ENCODE results near the gene INPP5J. TPM values are rescaled to one million over a fixed set of nuclear protein-coding genes. Genes with fewer than 3 reads are reported as not detected.

The INPP5J gene
- total and polyA plus RNA-seq, 7 donors, result 1.1 to 15.3 (median 2.2) TPM

- WGBS, 2 donors, result 97 to 98% methylated on average over 4 of the region's 4 CpGs
- Histone ChIP-seq H3K4me3 (no peak overlapping the region), H3K4me1 (peaks cover 0 to 18% (median 15%) of the 10 kb centered on the region in 4 donors), H3K36me3 (no peaks in the 10 kb centered on the region), H3K27me3 (no peaks in the 10 kb centered on the region), H3K9me3 (no peaks in the 10 kb centered on the region), H3K27ac (no peak overlapping the region)
- intact Hi-C loops (cut with DNase I), result loop anchor here (10.0 kb wide), 1 partner anchor 357 kb away; no protein-coding TSS in a partner anchor
- DNase-seq, result no peak
- no peak for TF ChIP-seq POLR2A (IDR thresholded peaks at IDR 0.05)
- no peak for TF ChIP-seq EP300 (IDR thresholded peaks at IDR 0.05)
- no peak for TF ChIP-seq CTCF (IDR thresholded peaks at IDR 0.05)
- no peak for TF ChIP-seq POLR2AphosphoS5 (IDR thresholded peaks at IDR 0.05)
Observed at GRCh38 chr22:31121403-31121802, 1.4 kb upstream of the INPP5J start.

GRCh38 chr22:31122196-31122531, 602 bp upstream of the INPP5J start:
- Histone ChIP-seq H3K27me3 (no peaks in the 10 kb centered on the region), H3K4me3 (peak overlapping the region in 2 of 4 donors; percentile 41 to 45), H3K9me3 (no peaks in the 10 kb centered on the region), H3K4me1 (peaks cover 0 to 18% (median 16%) of the 10 kb centered on the region in 4 donors), H3K36me3 (no peaks in the 10 kb centered on the region), H3K27ac (peak overlapping the region in 3 of 4 donors; percentile 62 to 72 (median 64))
- TF ChIP-seq POLR2A (IDR thresholded peaks at IDR 0.05), result no peak
- no peak for TF ChIP-seq POLR2AphosphoS5 (IDR thresholded peaks at IDR 0.05)
- TF ChIP-seq CTCF (IDR thresholded peaks at IDR 0.05), result no peak
- DNase-seq, result no peak
- intact Hi-C loops (cut with DNase I), result loop anchor here (10.0 kb wide), 1 partner anchor 357 kb away; no protein-coding TSS in a partner anchor
- 14 to 66% methylated on average over 2 of the region's 2 CpGs for WGBS, 2 donors

- Histone ChIP-seq H3K36me3 (no peaks in the 10 kb centered on the region), H3K4me1 (peaks cover 0 to 19% (median 17%) of the 10 kb centered on the region in 4 donors), H3K27ac (peak overlapping the region; percentile 49 to 72 (median 63)), H3K4me3 (peak overlapping the region; percentile 35 to 52 (median 43)), H3K9me3 (no peaks in the 10 kb centered on the region), H3K27me3 (no peaks in the 10 kb centered on the region)
- TF ChIP-seq EP300 (IDR thresholded peaks at IDR 0.05), result no peak
- no peak for TF ChIP-seq POLR2A (IDR thresholded peaks at IDR 0.05)
- TF ChIP-seq CTCF (IDR thresholded peaks at IDR 0.05), result no peak
- no peak for TF ChIP-seq POLR2AphosphoS5 (IDR thresholded peaks at IDR 0.05)
- DNase-seq, result no peak
- intact Hi-C loops (cut with DNase I), result loop anchor here (10.0 kb wide), 1 partner anchor 358 kb away; no protein-coding TSS in a partner anchor
- WGBS, 2 donors, result 55 to 73% methylated on average over 4 of the region's 4 CpGs
Observed at GRCh38 chr22:31123292-31123602, 481 bp downstream of the INPP5J start.

GRCh38 chr22:31124290-31124689, 1.5 kb downstream of the INPP5J start:
- Histone ChIP-seq H3K4me1 (peaks cover 0 to 19% (median 17%) of the 10 kb centered on the region in 4 donors), H3K36me3 (no peaks in the 10 kb centered on the region), H3K27ac (no peak overlapping the region), H3K27me3 (no peaks in the 10 kb centered on the region), H3K4me3 (no peak overlapping the region), H3K9me3 (no peaks in the 10 kb centered on the region)
- WGBS, 2 donors, result 71 to 83% methylated on average over 3 of the region's 3 CpGs
- intact Hi-C loops (cut with DNase I), result loop anchor here (10.0 kb wide), 1 partner anchor 359 kb away; no protein-coding TSS in a partner anchor
- DNase-seq, result no peak
- TF ChIP-seq POLR2AphosphoS5 (IDR thresholded peaks at IDR 0.05) (no peak), POLR2A (IDR thresholded peaks at IDR 0.05) (no peak), CTCF (IDR thresholded peaks at IDR 0.05) (no peak), EP300 (IDR thresholded peaks at IDR 0.05) (no peak)

Measured in sigmoid colon (tissue), 7 donors.